Hepatocyte (in vitro differentiated cells): ENCODE results near the gene BMP5. TPM values are rescaled to one million over a fixed set of nuclear protein-coding genes. Genes with fewer than 3 reads are reported as not detected.

Source experiments
- DNase-seq: peaks from one replicate; pipeline ENCODE4 v3.0.0-alpha.2; 2016; ENCODE audit warnings: low spot score
- H2AFZ ChIP-seq: fragments of 200-600 bp; sonication (generic); 2 replicates; pipeline ENCODE4 v1.6.0; 2016; ENCODE audit warnings: antibody characterized with exemption, mild to moderate bottlenecking
- H3K27ac ChIP-seq: fragments of 200-600 bp; sonication (generic); 2 replicates; pipeline ENCODE4 v1.5.1; 2016; ENCODE audit warnings: mild to moderate bottlenecking
- H3K27me3 ChIP-seq: fragments of 200-600 bp; sonication (generic); 2 replicates; pipeline ENCODE4 v1.6.1; 2016
- H3K36me3 ChIP-seq: fragments of 200-600 bp; sonication (generic); replicated peaks from 2 replicates; pipeline ENCODE4 v1.5.1; 2016; ENCODE audit warnings: low read depth; ENCODE audit not compliant: insufficient read depth
- H3K4me1 ChIP-seq: fragments of 200-600 bp; sonication (generic); 2 replicates; pipeline ENCODE4 v1.5.1; 2016; ENCODE audit warnings: mild to moderate bottlenecking, moderate library complexity; ENCODE audit not compliant: insufficient read depth
- H3K4me2 ChIP-seq: fragments of 200-600 bp; sonication (generic); 2 replicates; pipeline ENCODE4 v1.6.0; 2016
- H3K4me3 ChIP-seq: fragments of 200-600 bp; sonication (generic); 2 replicates; pipeline ENCODE4 v1.5.1; 2016; ENCODE audit warnings: mild to moderate bottlenecking
- H3K79me2 ChIP-seq: fragments of 200-600 bp; sonication (generic); 2 replicates; pipeline ENCODE4 v1.6.0; 2017; ENCODE audit warnings: mild to moderate bottlenecking
- H3K9me2 ChIP-seq: fragments of 200-600 bp; sonication (generic); replicated peaks from 2 replicates; pipeline ENCODE4 v1.6.0; 2017; ENCODE audit warnings: mild to moderate bottlenecking; ENCODE audit not compliant: insufficient read depth
- H3K9me3 ChIP-seq: fragments of 200-600 bp; sonication (generic); 2 replicates; pipeline ENCODE4 v1.5.1; 2016; ENCODE audit warnings: low read depth, mild to moderate bottlenecking
- H4K20me1 ChIP-seq: fragments of 200-600 bp; sonication (generic); 2 replicates; pipeline ENCODE4 v1.6.0; 2016; ENCODE audit warnings: mild to moderate bottlenecking; ENCODE audit not compliant: insufficient read depth, poor library complexity, severe bottlenecking
- EZH2 ChIP-seq: fragments of 200-600 bp; sonication (generic); IDR thresholded peaks from 2 replicates; pipeline ENCODE4 v1.6.1; 2016; ENCODE audit warnings: antibody characterized with exemption, mild to moderate bottlenecking, borderline replicate concordance
- EZH2phosphoT487 ChIP-seq: fragments of 200-600 bp; sonication (generic); IDR thresholded peaks from one replicate; pipeline ENCODE4 v1.6.1; 2018; ENCODE audit warnings: antibody characterized with exemption, mild to moderate bottlenecking, low read depth, moderate library complexity; ENCODE audit not compliant: unreplicated experiment, severe bottlenecking
- WGBS: methylation state at CpG from one replicate; pipeline ENCODE4 v1.1.6; 2016; ENCODE audit warnings: low lambda C conversion rate; ENCODE audit errors: missing lambda C conversion rate; 5-methylcytosine and 5-hydroxymethylcytosine counted together
- polyA plus RNA-seq: library from polyadenylated mRNA; unstranded; fragments of >200 nt; fragmentation: Nextera tagmentation; extraction: Ambion mirVana; gene quantifications from 2 replicates; pipeline ENCODE4 v1.2.1, GENCODE V29; 2016
- total RNA-seq: library from RNA; depleted of rRNA; stranded (reverse); fragments of >200 nt; gene quantifications from 2 replicates; pipeline ENCODE4 v1.2.3, GENCODE V29; 2014
- TF ChIP-seq, protein P1 (sequence below): fragments of 200-600 bp; sonication (generic); IDR thresholded peaks from 2 replicates; pipeline ENCODE4 v1.5.1; 2016; ENCODE audit warnings: antibody characterized with exemption, mild to moderate bottlenecking; ENCODE audit not compliant: poor library complexity

The BMP5 gene
- total and polyA plus RNA-seq, 2 experiments from 2014 or later, result 9.5 to 38.3 TPM

DNA sequence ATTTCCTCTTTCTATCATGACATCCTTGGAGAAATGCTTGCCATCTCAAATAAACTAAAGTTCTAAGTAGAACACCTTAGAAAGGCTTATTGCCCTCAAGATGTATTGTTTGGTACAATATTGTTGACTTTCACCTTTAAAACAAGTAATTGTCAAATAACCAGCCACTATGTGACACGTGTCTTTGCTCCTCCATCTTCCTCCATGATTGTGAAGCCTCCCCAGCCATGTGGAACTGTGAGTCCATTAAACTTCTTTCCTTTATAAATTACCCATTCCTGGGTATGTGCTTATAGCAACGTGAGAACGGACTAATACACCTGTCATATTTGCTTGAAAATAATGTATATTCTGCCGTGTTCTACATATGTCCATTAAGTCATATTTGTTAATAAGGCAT, 126.5 kb downstream of the BMP5 start:
- WGBS, result 96% methylated on average over 4 of the region's 4 CpGs
- H3K4me3 ChIP-seq, result no peak overlapping the region
- H3K79me2 ChIP-seq, result no peaks in the 10 kb centered on the region
- H4K20me1 ChIP-seq, result no peaks in the 10 kb centered on the region
- no peak overlapping the region for H3K4me2 ChIP-seq
- H3K36me3 ChIP-seq, result no peaks in the 10 kb centered on the region
- H3K27ac ChIP-seq, result no peak overlapping the region
- no peaks in the 10 kb centered on the region for H3K9me3 ChIP-seq
- no peaks in the 10 kb centered on the region for H3K4me1 ChIP-seq
- no peaks in the 10 kb centered on the region for H3K9me2 ChIP-seq
- TF ChIP-seq EZH2 (no peak), EZH2phosphoT487 (no peak)
- TF ChIP-seq, protein P1, sequence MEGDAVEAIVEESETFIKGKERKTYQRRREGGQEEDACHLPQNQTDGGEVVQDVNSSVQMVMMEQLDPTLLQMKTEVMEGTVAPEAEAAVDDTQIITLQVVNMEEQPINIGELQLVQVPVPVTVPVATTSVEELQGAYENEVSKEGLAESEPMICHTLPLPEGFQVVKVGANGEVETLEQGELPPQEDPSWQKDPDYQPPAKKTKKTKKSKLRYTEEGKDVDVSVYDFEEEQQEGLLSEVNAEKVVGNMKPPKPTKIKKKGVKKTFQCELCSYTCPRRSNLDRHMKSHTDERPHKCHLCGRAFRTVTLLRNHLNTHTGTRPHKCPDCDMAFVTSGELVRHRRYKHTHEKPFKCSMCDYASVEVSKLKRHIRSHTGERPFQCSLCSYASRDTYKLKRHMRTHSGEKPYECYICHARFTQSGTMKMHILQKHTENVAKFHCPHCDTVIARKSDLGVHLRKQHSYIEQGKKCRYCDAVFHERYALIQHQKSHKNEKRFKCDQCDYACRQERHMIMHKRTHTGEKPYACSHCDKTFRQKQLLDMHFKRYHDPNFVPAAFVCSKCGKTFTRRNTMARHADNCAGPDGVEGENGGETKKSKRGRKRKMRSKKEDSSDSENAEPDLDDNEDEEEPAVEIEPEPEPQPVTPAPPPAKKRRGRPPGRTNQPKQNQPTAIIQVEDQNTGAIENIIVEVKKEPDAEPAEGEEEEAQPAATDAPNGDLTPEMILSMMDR, result no peak
- H2AFZ ChIP-seq, result no peak overlapping the region
- H3K27me3 ChIP-seq, result no peaks in the 10 kb centered on the region
- no peak for DNase-seq

DNA sequence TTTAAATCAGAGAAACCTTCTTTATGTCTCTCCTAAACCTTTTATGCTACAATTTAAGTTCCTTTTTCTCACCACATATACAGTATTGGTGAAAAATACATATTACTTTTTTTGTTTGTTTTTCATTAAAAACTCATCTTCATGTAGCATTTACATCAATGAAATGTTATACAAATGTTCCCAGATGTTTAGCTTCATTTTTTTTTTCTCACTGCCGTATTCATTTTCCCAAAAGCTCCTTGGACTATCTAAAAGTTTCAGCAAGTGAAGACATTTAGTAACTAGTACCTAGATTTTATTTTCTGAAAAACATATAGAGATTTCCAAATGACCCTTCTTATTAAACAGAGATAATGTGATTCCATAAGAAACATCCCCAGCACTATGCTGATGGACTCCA, 128.9 kb downstream of the BMP5 start:
- Histone ChIP-seq H3K9me3 (no peaks in the 10 kb centered on the region), H3K9me2 (no peaks in the 10 kb centered on the region), H2AFZ (no peak overlapping the region), H3K4me3 (no peak overlapping the region), H3K79me2 (no peaks in the 10 kb centered on the region), H3K4me1 (no peaks in the 10 kb centered on the region), H3K36me3 (no peaks in the 10 kb centered on the region), H4K20me1 (no peaks in the 10 kb centered on the region), H3K27ac (no peak overlapping the region), H3K27me3 (no peaks in the 10 kb centered on the region), H3K4me2 (no peak overlapping the region)
- DNase-seq, result no peak
- no peak for TF ChIP-seq EZH2
- WGBS, result 85% methylated on average over 1 of the region's 1 CpG

DNA sequence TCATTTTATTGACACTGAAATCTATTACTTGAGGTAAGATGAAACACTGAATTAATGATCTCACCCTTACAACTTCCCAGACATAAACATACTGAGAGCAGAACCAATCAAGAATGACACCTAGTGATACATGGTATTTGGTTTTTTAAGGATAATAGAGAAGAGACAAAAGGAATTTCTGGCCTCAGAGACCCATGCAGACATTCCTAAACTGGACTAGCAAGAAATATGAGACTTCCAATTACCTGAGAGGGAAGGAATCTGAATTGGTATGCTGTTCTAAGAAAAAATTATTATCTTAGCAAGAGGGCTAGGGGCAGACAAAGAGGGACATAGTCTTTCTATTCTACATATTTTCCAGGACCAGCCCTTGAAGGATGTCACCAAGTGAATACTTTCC, 141.1 kb downstream of the BMP5 start:
- Histone ChIP-seq H4K20me1 (no peaks in the 10 kb centered on the region), H3K79me2 (no peaks in the 10 kb centered on the region), H3K4me2 (no peak overlapping the region), H3K36me3 (no peaks in the 10 kb centered on the region), H3K4me3 (no peak overlapping the region), H3K4me1 (no peaks in the 10 kb centered on the region), H3K9me3 (no peaks in the 10 kb centered on the region), H3K27me3 (no peaks in the 10 kb centered on the region), H2AFZ (no peak overlapping the region), H3K27ac (peak overlapping the region; percentile 48), H3K9me2 (no peaks in the 10 kb centered on the region)
- no peak for TF ChIP-seq EZH2phosphoT487
- TF ChIP-seq, protein P1, result no peak
- no peak for TF ChIP-seq EZH2
- no peak for DNase-seq

DNA sequence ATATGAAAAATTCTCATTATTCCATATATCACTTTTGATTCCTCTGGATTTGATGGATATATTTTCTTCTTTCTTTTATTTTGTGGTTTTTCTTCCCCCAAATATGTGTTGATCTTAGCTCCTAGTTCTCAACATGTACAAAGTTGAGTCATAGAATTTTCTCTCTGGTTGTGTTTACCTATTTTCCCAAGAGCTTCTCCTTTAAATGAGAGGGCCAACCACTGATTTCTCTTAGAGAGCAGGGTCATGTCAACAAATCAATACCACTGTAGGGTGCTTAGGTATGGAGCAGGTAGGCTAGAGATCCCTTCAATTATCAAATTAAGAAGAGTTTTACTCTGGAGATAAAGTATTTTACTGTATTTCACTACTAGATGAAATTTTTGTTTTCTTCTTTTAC, 145.7 kb downstream of the BMP5 start:
- no peaks in the 10 kb centered on the region for H3K27me3 ChIP-seq
- DNase-seq, result no peak

More for the DNA sequence above, 145.7 kb downstream of the BMP5 start:
- Histone ChIP-seq H3K27ac (no peak overlapping the region), H3K4me3 (no peak overlapping the region), H3K9me2 (no peaks in the 10 kb centered on the region), H3K4me2 (no peak overlapping the region), H4K20me1 (no peaks in the 10 kb centered on the region), H3K36me3 (no peaks in the 10 kb centered on the region), H3K9me3 (no peaks in the 10 kb centered on the region), H2AFZ (no peak overlapping the region), H3K79me2 (no peaks in the 10 kb centered on the region), H3K4me1 (no peaks in the 10 kb centered on the region)
- TF ChIP-seq EZH2phosphoT487 (no peak), EZH2 (no peak)
- TF ChIP-seq, protein P1, result no peak
